Bladder microvascular endothelial cell (primary cell): ENCODE measurements around the gene C18orf54. TPM values are rescaled to one million over a fixed set of nuclear protein-coding genes. Genes with fewer than 3 reads are reported as not detected.

ENCODE experiments used
- total RNA-seq: library from RNA; depleted of rRNA; stranded (reverse); fragments of >200 nt; gene quantifications from 2 replicates; pipeline ENCODE4 v1.2.3, GENCODE V29; 2014

The C18orf54 gene
- 7.3 and 18.3 TPM in 2 replicates for total RNA-seq

GRCh38 chr18:54357660-54358494 lies at the start of gene C18orf54, which contains the start of gene STARD6:
TSS of gene C18orf54 (plus strand) at chr18:54357906. CDS start at chr18:54360573, 2,667 bp downstream.
TSS of gene STARD6 (minus strand) at chr18:54357858. CDS start at chr18:54354573, 3,285 bp downstream.

Other genes starting within 250 kb of the C18orf54 start
- 18.0 and 93.0 TPM in 2 replicates for gene MBD2, start 133.2 kb upstream of the C18orf54 start, total RNA-seq
- 9.4 and 24.5 TPM in 2 replicates for gene POLI, start 88.4 kb upstream of the C18orf54 start, total RNA-seq
- not detected in 2 replicates for gene STARD6, start within 50 bp of the C18orf54 start, total RNA-seq
- gene DYNAP, start 233.3 kb downstream of the C18orf54 start, total RNA-seq = not detected in 2 replicates